Fibroblast of villous mesenchyme (primary cell): ENCODE results near the gene PCDHB13. TPM values are rescaled to one million over a fixed set of nuclear protein-coding genes. Genes with fewer than 3 reads are reported as not detected.
"Not testable (repeated sequence)": the region's sequence is repeated elsewhere in the genome, so short reads cannot be mapped to it uniquely, and the experiment has no call there.

Experiments used
- DNase-seq: peaks from one replicate; pipeline ENCODE4 v3.0.0-alpha.2; 2010; ENCODE audit warnings: low read depth
- H3K4me3 ChIP-seq: 2 replicates; pipeline ENCODE4 v1.5.1; 2011; ENCODE audit warnings: low read depth, mild to moderate bottlenecking, low read length
- total RNA-seq: library from RNA; depleted of rRNA; stranded (reverse); fragments of >200 nt; gene quantifications from 2 replicates; pipeline ENCODE4 v1.2.3, GENCODE V29; 2012
- TF ChIP-seq, protein P1 (sequence below): IDR thresholded peaks from 2 replicates; pipeline ENCODE4 v1.5.1; 2012; ENCODE audit warnings: low read depth, mild to moderate bottlenecking, low read length; ENCODE audit not compliant: insufficient read depth

PCDHB13 gene
- total RNA-seq, 1 donor: under 0.01 TPM

DNA sequence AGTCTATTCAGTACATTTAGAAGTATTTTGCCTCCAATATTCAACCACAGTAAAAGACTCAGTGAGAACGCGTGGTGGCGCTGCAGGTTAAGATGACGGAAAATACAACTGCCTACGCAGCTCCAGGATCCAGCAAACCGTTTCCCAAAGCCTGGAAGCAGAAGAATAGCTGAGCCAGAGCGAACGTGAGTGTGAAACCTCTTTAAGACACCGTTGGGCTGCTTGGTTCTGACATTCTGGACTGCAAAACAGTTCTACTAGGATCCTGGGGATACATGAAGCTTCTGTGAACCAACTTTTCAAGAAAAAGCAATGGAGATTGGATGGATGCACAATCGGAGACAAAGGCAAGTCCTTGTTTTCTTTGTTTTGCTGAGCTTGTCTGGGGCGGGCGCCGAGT is 31.5 kb upstream of the PCDHB13 start, which contains the start of gene PCDHB16:
TSS of gene PCDHB16 (plus strand) at position 140 of the 400 bp plus-strand sequence. CDS start at position 313, 173 bp downstream.
- TF ChIP-seq, protein P1, sequence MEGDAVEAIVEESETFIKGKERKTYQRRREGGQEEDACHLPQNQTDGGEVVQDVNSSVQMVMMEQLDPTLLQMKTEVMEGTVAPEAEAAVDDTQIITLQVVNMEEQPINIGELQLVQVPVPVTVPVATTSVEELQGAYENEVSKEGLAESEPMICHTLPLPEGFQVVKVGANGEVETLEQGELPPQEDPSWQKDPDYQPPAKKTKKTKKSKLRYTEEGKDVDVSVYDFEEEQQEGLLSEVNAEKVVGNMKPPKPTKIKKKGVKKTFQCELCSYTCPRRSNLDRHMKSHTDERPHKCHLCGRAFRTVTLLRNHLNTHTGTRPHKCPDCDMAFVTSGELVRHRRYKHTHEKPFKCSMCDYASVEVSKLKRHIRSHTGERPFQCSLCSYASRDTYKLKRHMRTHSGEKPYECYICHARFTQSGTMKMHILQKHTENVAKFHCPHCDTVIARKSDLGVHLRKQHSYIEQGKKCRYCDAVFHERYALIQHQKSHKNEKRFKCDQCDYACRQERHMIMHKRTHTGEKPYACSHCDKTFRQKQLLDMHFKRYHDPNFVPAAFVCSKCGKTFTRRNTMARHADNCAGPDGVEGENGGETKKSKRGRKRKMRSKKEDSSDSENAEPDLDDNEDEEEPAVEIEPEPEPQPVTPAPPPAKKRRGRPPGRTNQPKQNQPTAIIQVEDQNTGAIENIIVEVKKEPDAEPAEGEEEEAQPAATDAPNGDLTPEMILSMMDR: peak; percentile 26
- no peak within 1 kb of the TSS for H3K4me3 ChIP-seq
- peak; percentile 15 for DNase-seq

DNA sequence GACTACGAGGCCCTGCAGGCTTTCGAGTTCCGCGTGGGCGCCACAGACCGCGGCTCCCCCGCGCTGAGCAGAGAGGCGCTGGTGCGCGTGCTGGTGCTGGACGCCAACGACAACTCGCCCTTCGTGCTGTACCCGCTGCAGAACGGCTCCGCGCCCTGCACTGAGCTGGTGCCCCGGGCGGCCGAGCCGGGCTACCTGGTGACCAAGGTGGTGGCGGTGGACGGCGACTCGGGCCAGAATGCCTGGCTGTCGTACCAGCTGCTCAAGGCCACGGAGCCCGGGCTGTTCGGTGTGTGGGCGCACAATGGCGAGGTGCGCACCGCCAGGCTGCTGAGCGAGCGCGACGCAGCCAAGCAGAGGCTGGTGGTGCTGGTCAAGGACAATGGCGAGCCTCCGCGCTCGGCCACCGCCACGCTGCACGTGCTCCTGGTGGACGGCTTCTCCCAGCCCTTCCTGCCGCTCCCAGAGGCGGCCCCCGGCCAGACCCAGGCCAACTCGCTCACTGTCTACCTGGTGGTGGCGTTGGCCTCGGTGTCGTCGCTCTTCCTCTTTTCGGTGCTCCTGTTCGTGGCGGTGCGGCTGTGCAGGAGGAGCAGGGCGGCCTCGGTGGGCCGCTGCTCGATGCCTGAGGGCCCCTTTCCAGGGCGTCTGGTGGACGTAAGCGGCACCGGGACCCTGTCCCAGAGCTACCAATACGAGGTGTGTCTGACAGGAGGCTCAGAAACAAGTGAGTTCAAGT is 29.4 kb upstream of the PCDHB13 start:
- DNase-seq, H3K4me3 ChIP-seq: not testable (repeated sequence)

DNA sequence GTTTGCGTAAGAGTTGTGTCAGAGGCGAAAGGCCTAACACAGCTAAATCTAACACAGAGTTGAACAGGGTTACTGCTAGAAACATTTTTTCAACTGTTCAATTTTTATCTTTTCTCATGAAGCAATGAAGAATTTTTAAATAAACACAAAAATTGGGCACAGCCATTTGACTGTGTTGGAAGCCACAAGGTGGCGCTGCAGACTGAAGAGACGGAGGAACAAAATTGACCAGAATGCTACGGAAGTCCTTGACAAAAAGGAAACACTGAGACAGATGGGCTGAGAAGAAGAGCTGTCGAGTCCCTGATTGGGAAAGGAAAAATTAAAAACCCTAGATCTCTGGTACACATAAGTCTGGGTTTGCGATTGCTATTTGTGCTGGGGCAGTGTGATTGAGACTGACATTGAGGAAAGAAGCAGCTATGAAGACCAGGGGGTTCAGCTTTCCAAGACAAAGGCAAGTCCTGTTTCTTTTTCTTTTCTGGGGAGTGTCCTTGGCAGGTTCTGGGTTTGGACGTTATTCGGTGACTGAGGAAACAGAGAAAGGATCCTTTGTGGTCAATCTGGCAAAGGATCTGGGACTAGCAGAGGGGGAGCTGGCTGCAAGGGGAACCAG is 26.7 kb upstream of the PCDHB13 start, which contains the start of gene PCDHB9:
TSS of gene PCDHB9 (plus strand) at position 265 of the 616 bp plus-strand sequence. CDS start at position 423, 158 bp downstream.
- no peak within 1 kb of the TSS for H3K4me3 ChIP-seq
- DNase-seq: peak; percentile 8
- TF ChIP-seq, protein P1: peak; percentile 45

DNA sequence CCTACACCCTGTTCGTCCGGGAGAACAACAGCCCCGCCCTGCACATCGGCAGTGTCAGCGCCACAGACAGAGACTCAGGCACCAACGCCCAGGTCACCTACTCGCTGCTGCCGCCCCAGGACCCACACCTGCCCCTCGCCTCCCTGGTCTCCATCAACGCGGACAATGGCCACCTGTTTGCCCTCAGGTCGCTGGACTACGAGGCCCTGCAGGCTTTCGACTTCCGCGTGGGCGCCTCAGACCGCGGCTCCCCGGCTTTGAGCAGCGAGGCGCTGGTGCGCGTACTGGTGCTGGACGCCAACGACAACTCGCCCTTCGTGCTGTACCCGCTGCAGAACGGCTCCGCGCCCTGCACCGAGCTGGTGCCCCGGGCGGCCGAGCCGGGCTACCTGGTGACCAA is 25.0 kb upstream of the PCDHB13 start:
- H3K4me3 ChIP-seq, DNase-seq: not testable (repeated sequence)

DNA sequence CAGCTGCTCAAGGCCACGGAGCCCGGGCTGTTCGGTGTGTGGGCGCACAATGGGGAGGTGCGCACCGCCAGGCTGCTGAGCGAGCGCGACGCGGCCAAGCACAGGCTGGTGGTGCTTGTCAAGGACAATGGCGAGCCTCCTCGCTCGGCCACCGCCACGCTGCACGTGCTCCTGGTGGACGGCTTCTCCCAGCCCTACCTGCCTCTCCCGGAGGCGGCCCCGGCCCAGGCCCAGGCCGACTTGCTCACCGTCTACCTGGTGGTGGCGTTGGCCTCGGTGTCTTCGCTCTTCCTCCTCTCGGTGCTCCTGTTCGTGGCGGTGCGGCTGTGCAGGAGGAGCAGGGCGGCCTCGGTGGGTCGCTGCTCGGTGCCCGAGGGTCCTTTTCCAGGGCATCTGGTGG is 24.6 kb upstream of the PCDHB13 start:
- not testable (repeated sequence) for DNase-seq, H3K4me3 ChIP-seq

DNA sequence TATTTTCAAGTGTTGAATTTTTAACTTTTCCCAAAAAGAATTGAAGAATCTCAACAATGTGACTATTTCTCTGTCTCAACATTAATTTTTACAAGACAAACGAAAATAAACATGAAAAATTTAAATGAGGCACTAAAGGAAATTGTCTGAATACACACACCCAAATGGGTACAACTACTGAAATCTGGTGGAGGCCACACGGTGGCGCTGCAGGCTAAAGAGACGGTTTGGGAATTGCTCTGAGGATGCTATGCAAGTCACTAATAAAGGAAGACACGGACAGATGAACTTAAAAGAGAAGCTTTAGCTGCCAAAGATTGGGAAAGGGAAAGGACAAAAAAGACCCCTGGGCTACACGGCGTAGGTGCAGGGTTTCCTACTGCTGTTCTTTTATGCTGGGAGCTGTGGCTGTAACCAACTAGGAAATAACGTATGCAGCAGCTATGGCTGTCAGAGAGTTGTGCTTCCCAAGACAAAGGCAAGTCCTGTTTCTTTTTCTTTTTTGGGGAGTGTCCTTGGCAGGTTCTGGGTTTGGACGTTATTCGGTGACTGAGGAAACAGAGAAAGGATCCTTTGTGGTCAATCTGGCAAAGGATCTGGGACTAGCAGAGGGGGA is 21.5 kb upstream of the PCDHB13 start, which contains the start of gene PCDHB10:
TSS of gene PCDHB10 (plus strand) at position 244 of the 616 bp plus-strand sequence. CDS start at position 444, 200 bp downstream.
- TF ChIP-seq, protein P1: peak; percentile 37
- peak; percentile 14 for DNase-seq
- no peak within 1 kb of the TSS for H3K4me3 ChIP-seq

DNA sequence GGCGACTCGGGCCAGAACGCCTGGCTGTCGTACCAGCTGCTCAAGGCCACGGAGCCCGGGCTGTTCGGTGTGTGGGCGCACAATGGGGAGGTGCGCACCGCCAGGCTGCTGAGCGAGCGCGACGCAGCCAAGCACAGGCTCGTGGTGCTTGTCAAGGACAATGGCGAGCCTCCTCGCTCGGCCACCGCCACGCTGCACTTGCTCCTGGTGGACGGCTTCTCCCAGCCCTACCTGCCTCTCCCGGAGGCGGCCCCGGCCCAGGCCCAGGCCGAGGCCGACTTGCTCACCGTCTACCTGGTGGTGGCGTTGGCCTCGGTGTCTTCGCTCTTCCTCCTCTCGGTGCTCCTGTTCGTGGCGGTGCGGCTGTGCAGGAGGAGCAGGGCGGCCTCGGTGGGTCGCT is 19.4 kb upstream of the PCDHB13 start:
- DNase-seq: not testable (repeated sequence)

DNA sequence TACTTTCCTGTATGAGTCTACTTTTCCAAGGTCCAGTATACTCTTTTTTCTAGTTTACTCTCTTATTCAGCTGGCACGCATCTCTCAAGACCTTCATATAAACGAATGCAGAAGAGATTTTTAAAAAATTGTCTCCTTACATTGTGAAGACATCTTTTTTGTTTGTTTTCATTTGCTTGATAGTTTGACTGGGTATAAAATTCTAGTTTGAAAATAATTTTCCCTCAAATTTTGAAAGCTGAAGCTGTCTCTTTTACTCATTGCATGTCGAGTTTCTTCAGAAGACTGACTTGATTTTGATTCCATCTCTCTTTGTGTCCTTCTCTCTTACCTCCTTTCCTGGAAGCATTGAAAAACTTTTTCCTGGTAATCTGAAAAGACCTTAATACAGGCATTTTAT is 17.4 kb upstream of the PCDHB13 start:
- H3K4me3 ChIP-seq: no peak overlapping the region
- DNase-seq: no peak
- TF ChIP-seq, protein P1: no peak

More for the DNA sequence above, 19.4 kb upstream of the PCDHB13 start:
- H3K4me3 ChIP-seq: not testable (repeated sequence)
